Dendritic cell treated with granulocyte-macrophage colony-stimulating factor and Interleukin-4, amounts not matched to agents 40 ng/mL and 50 ng/mL, for 4 days (primary cell): Measurements from ENCODE around the gene AP3B1.
A peak's percentile ranks its signal among the peaks of the same experiment; 100 is the strongest.

ENCODE experiments used
- H3K27ac Mint-ChIP-seq: one replicate; pipeline ENCODE4 v1.8.0; 2022; ENCODE audit warnings: mild to moderate bottlenecking, mixed read lengths
- H3K27me3 Mint-ChIP-seq: one replicate; pipeline ENCODE4 v1.8.0; 2022; ENCODE audit warnings: mild to moderate bottlenecking, mixed read lengths
- H3K36me3 Mint-ChIP-seq: one replicate; pipeline ENCODE4 v1.8.0; 2022; ENCODE audit warnings: low read depth, mixed read lengths
- H3K4me1 Mint-ChIP-seq: one replicate; pipeline ENCODE4 v1.8.0; 2022; ENCODE audit warnings: low read depth, mixed read lengths
- H3K4me3 Mint-ChIP-seq: one replicate; pipeline ENCODE4 v1.8.0; 2022; ENCODE audit warnings: mild to moderate bottlenecking, moderate library complexity, mixed read lengths
- H3K9me3 Mint-ChIP-seq: one replicate; pipeline ENCODE4 v1.8.0; 2022; ENCODE audit warnings: mixed read lengths
- intact Hi-C: fragments of 100-400 bp; cut with micrococcal nuclease; formaldehyde crosslinking; loops from one replicate; pipeline ENCODE4 v1.15.0; 2022

AP3B1 gene, protein sequence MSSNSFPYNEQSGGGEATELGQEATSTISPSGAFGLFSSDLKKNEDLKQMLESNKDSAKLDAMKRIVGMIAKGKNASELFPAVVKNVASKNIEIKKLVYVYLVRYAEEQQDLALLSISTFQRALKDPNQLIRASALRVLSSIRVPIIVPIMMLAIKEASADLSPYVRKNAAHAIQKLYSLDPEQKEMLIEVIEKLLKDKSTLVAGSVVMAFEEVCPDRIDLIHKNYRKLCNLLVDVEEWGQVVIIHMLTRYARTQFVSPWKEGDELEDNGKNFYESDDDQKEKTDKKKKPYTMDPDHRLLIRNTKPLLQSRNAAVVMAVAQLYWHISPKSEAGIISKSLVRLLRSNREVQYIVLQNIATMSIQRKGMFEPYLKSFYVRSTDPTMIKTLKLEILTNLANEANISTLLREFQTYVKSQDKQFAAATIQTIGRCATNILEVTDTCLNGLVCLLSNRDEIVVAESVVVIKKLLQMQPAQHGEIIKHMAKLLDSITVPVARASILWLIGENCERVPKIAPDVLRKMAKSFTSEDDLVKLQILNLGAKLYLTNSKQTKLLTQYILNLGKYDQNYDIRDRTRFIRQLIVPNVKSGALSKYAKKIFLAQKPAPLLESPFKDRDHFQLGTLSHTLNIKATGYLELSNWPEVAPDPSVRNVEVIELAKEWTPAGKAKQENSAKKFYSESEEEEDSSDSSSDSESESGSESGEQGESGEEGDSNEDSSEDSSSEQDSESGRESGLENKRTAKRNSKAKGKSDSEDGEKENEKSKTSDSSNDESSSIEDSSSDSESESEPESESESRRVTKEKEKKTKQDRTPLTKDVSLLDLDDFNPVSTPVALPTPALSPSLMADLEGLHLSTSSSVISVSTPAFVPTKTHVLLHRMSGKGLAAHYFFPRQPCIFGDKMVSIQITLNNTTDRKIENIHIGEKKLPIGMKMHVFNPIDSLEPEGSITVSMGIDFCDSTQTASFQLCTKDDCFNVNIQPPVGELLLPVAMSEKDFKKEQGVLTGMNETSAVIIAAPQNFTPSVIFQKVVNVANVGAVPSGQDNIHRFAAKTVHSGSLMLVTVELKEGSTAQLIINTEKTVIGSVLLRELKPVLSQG

DNA sequence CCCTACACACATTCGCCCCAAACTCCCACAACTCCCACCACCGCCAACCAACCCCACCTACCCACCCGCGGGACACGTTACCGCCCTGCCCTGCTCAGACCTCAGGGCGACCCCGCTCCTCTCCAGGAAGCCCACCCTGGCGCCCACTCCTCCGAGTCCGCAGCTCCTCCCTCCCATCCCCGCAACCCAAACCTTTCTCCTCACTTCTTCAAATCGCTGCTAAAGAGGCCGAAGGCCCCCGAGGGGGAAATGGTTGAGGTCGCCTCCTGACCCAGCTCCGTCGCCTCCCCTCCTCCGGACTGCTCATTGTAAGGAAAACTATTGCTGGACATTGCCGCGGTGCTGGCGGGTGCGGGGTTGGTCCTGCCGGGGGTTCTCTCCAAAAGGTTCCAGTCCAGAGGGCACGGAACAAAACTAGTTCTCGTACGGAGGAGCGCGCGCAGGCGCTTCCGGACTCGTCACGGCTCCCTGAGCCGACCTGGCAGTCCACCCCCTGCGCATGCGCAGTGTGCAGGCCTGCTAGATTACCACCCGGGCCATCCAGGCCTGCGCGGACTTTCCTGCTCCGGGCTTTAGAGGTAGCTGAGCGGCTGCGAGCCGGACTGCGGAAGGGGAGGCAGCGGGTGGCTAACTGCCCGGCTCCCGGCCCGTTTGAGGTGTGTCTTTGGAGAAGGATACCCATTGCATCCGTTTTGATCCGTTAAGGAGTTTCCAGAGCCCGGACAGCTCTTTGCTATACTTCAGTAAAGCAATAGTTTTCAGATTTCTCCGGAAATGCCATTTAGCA, at the start of gene AP3B1:
Gene AP3B1, minus strand, starts transcription at position 451 of the 787 bp plus-strand sequence. Its CDS starts 119 bp downstream, at position 332.
- Mint-ChIP-seq H3K9me3 (no peaks in the 10 kb centered on the region), H3K27ac (peak within 1 kb of the TSS; percentile 100), H3K27me3 (peaks cover 3% of the 10 kb centered on the region), H3K4me1 (peaks cover 50% of the 10 kb centered on the region), H3K36me3 (peaks cover 17% of the 10 kb centered on the region), H3K4me3 (peak within 1 kb of the TSS; percentile 98)
- intact Hi-C loops = loop anchor here (1.0 to 10.0 kb wide), 2 partner anchors 66 to 520 kb away; partner anchors contain the start of genes SCAMP1 and TBCA

DNA sequence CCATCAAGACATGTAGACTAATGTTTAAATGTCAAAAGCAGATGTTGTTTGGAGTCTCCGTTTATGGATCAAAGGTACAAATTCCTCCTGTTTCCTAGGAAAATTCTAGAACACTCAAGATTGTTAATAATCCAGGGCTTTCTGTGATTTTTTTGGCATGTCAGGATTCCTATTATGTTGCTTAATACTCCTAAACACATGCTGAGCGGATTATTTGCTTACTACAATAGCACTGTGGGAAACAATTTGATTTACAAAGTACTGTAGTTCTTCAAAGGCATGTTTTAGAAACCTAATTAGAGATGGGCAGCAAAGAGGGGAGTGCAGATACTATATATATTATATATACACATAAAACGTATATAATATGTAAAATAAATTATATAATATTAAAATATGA, 46.9 kb upstream of the AP3B1 start:
- Mint-ChIP-seq H3K4me1 (peaks cover 21% of the 10 kb centered on the region), H3K4me3 (no peak overlapping the region), H3K9me3 (peaks cover 23% of the 10 kb centered on the region), H3K36me3 (peaks cover 9% of the 10 kb centered on the region), H3K27me3 (no peaks in the 10 kb centered on the region), H3K27ac (no peak overlapping the region)
- intact Hi-C loops = no loop called here

DNA sequence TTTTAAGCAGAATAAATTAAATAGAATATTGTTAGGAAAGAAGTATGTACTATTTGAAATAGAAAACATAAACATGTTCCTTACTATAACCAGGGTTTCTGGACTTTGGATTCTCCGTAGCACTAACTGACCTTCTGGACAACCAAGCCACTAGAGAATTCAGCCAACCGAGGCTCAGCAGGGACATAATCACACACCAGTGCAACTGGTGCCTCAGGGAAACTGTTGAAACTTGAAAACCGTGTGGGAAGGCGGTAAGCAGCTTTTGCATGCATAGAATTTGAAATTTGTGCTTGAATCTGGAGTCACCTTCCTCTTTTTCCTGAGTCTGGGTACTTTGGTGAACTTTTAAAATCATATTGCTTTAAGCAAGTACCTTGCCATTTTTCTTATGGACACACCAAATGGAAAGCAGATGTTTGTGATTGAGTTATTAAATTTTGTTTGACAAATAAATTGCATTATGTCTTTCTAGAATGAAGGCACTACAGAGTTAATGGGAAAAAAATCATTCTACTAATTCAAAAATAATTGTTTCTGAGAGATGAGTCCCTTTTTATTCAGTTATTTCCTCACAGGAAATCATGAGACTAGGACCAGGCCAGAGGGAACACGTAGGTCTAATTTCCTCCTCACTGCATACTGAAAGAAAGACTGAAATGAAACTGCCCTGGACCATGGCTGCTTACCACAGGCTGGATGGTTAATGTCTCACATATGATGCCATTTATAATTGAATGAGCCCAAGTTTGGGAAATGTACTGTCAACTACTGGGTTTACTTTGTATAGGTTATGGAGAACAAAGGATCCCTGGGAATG, 45.3 kb upstream of the AP3B1 start:
- Mint-ChIP-seq H3K9me3 (peaks cover 26% of the 10 kb centered on the region), H3K36me3 (peaks cover 9% of the 10 kb centered on the region), H3K27me3 (no peaks in the 10 kb centered on the region), H3K27ac (no peak overlapping the region), H3K4me1 (peaks cover 15% of the 10 kb centered on the region), H3K4me3 (no peak overlapping the region)
- intact Hi-C loops = no loop called here

DNA sequence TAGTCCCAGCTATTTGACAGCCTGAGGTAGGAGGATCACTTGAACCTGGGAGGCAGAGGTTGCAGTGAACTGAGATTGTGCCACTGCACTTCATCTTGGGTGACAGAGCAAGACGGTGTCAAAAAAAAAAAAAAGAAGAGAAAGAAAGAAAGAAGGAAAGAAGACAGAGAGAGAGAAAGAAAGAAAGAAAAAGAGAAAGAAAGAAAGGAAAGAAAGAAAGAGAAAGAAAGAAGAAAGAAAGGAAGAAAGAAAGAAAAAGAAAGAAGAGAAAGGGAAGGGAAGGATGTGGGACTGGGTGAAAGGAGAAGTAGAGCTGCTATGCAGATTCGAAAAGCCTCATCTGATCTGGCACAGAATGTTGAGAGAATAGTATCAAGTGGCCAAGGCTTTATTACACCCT, 42.2 kb upstream of the AP3B1 start:
- intact Hi-C loops = no loop called here
- H3K4me1 Mint-ChIP-seq = peaks cover 15% of the 10 kb centered on the region
- no peaks in the 10 kb centered on the region for H3K27me3 Mint-ChIP-seq
- peaks cover 9% of the 10 kb centered on the region for H3K36me3 Mint-ChIP-seq
- no peak overlapping the region for H3K4me3 Mint-ChIP-seq
- H3K9me3 Mint-ChIP-seq = peaks cover 26% of the 10 kb centered on the region
- H3K27ac Mint-ChIP-seq = no peak overlapping the region

DNA sequence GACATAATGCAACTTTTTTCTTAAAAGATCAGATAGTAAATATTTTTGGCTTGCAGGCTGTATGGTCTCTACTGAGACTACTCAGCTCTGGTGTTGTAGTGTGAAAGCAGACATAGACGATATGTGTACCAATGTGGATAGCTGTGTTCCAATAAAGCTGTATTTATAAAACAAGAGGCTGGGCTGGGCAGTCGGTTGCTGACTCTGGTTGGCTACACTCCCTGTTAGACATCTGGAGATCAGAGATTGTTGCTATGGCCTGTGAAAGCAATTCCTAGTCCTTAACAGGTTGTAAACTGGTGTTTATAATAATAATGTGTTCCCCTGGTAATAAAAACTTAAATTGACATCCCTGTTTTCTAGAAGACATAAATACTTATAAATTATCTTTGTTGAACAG, 41.5 kb upstream of the AP3B1 start:
- intact Hi-C loops = no loop called here
- H3K36me3 Mint-ChIP-seq = peaks cover 9% of the 10 kb centered on the region
- no peaks in the 10 kb centered on the region for H3K27me3 Mint-ChIP-seq
- peaks cover 15% of the 10 kb centered on the region for H3K4me1 Mint-ChIP-seq
- H3K4me3 Mint-ChIP-seq = no peak overlapping the region
- no peak overlapping the region for H3K27ac Mint-ChIP-seq
- peaks cover 26% of the 10 kb centered on the region for H3K9me3 Mint-ChIP-seq

DNA sequence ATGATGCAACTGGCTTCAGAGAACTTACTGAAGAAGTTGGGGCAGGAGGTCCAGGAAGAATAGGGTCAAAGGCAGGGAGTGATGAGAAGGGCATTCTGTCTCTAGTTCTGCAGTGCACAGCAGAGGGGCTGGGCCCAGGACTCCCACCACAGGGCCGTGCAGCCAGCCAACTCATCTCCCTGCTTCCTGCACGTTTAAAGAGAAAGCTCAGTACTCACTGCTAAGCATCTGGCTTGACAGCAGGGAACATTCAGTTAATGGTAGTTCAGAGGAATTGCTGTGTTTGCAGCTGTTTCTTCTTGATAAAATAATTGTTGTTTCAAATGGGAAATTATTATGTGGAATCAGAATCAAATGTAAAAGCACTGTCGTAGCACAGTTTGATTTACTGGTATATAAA, 40.3 kb upstream of the AP3B1 start:
- Mint-ChIP-seq H3K9me3 (peaks cover 26% of the 10 kb centered on the region), H3K36me3 (peaks cover 9% of the 10 kb centered on the region), H3K4me1 (peaks cover 7% of the 10 kb centered on the region), H3K4me3 (no peak overlapping the region), H3K27ac (no peak overlapping the region), H3K27me3 (no peaks in the 10 kb centered on the region)
- intact Hi-C loops = no loop called here

DNA sequence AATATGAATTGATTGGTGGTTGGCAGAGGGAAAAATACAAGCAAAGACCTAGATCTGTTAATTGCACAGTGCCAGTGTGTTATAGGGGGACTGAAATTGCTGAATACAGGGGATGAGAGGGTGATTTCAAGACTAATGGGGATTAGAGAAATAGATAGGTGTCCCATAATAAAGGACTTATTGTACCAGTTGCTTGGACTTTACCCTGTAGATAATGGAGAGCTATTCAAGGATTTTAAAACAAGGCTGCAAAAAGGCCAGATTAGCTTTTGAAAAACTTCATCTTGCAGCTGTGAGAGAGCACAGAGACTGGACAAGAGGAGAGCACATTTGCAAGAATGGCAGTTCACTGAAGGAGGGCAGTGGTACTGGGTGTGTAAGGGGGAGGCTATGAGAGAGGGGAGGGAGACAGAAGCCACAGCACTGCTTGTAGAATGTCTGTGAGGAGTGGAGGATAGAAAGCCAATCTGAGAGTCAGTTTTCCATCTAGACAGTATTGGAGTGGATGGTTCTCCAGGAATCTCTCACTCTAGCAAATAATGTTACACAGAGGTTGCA, 37.1 kb upstream of the AP3B1 start:
- Mint-ChIP-seq H3K36me3 (no peaks in the 10 kb centered on the region), H3K9me3 (peaks cover 4% of the 10 kb centered on the region), H3K4me1 (peaks cover 3% of the 10 kb centered on the region), H3K27ac (no peak overlapping the region), H3K27me3 (no peaks in the 10 kb centered on the region), H3K4me3 (no peak overlapping the region)
- intact Hi-C loops = no loop called here

DNA sequence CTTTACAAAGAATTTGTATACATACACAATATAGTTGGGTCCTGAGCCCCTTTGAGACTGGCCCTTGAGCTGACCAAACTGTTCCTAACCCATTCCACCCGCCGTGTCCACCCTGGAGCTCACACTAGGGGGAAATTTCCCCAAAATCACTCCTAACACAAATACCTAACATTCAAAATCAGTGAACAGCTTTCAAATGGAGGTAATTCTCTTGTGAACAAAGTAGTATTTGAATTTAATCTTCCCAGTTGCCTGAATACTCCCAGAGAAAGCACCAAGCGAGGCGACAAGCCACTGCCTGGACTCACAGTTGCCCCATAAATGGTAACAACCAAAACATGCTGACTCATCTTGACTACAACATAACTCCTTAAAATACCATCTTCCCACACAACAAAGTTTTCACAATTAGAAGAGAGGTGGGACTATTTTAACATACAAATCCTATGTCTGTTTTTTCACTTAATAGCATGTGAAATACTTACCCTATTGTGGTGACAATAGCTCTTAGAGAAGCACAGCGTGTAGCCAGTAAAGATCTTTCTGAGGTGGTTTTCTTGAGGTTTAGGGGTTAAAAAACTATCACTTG, 34.2 kb upstream of the AP3B1 start:
- Mint-ChIP-seq H3K4me3 (no peak overlapping the region), H3K27me3 (no peaks in the 10 kb centered on the region), H3K4me1 (no peaks in the 10 kb centered on the region), H3K36me3 (no peaks in the 10 kb centered on the region), H3K9me3 (no peaks in the 10 kb centered on the region), H3K27ac (no peak overlapping the region)
- intact Hi-C loops = no loop called here

DNA sequence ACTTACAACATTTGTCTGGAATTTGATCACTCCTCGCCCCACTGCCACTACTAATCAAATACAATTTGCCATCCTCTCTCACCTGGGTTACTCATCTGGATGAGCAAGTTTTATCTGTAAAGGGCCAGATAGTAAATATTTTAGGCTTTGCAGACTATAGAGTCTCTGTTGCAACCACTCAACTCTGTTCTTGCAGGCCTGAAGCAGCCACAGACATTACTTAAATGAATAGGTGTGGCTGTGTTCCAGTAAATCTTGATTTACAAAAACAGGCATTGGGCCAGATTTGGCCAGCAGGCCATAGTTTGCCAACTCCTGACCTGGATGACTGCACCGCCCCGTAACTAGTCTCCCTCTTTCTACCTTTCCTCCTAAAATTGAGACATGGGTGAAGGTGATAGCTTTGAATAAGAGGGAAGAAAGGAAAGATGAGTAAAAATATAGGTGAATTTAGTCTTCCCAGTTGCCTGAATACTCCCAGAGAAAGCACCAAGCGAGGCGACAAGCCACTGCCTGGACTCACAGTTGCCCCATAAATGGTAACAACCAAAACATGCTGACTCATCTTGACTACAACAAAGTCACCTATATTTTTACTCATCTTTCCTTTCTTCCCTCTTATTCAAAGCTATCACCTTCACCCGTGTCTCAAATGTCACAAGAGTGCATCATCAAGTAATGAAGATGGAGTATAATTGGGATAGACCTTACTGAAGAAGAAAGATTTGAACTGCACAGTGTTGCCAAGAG, 33.4 kb upstream of the AP3B1 start:
- no peak overlapping the region for H3K4me3 Mint-ChIP-seq
- H3K36me3 Mint-ChIP-seq = no peaks in the 10 kb centered on the region
- no peaks in the 10 kb centered on the region for H3K4me1 Mint-ChIP-seq
- H3K9me3 Mint-ChIP-seq = no peaks in the 10 kb centered on the region
- intact Hi-C loops = no loop called here
- no peak overlapping the region for H3K27ac Mint-ChIP-seq
- no peaks in the 10 kb centered on the region for H3K27me3 Mint-ChIP-seq

DNA sequence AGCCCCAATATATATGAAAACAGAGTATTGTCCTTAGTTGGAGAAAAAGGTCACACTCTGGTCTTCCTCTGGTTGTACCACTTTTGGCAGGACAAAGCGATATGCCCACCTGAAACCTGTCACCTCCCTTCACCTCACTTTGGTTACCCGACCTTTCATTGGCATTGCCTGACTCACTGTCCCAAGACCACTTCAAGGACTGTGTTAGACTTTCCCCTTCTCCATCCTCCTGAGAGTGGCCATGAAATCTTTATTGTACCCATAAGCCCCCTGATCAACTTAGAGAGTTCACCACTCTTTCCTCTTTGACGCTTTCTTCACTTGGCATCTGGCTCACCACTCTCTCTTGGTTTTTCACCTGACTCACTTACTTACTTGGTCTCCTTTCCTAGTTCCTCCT, 32.4 kb upstream of the AP3B1 start:
- intact Hi-C loops = no loop called here
- Mint-ChIP-seq H3K27ac (no peak overlapping the region), H3K27me3 (no peaks in the 10 kb centered on the region), H3K9me3 (no peaks in the 10 kb centered on the region), H3K4me1 (no peaks in the 10 kb centered on the region), H3K36me3 (no peaks in the 10 kb centered on the region), H3K4me3 (no peak overlapping the region)

DNA sequence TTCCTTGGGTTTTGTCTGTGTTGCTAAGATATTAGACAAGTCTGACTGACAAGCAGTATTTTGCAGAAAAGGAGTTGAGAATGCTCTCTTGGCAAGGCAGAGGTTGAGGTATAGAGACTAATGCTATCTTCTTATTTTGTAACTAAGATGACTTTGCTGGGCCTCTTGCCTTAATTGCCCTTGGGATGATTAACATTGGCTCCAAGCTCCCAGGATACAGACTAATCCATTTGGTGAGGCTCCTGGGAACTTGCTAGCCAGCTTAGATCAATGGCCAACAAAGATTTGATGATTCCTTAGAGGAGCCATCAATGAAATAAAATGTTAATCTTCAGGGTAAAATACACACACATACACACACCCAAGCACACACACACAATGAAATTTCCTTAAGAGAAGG, 28.7 kb upstream of the AP3B1 start:
- H3K36me3 Mint-ChIP-seq = no peaks in the 10 kb centered on the region
- H3K27ac Mint-ChIP-seq = no peak overlapping the region
- no peaks in the 10 kb centered on the region for H3K27me3 Mint-ChIP-seq
- intact Hi-C loops = no loop called here
- no peak overlapping the region for H3K4me3 Mint-ChIP-seq
- no peaks in the 10 kb centered on the region for H3K4me1 Mint-ChIP-seq
- H3K9me3 Mint-ChIP-seq = no peaks in the 10 kb centered on the region

DNA sequence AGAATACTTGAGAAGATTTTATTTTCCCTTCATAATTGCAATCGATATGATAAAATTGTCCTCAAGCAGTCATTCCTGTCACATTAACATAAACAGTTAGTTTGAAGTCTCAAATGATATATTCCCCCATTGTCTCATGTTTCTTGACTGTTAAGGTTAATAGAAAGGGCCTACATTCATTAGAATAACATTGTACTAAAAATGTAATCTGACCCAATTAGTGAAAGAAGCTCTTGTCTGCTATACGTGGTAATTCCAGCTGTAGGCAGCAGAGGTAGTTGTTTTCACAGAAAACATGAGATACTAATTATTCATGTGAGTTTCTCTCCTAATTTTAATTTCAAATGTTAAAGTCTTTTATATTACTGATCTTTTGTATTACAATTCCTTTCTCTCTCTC, 25.9 kb upstream of the AP3B1 start:
- no peak overlapping the region for H3K27ac Mint-ChIP-seq
- H3K27me3 Mint-ChIP-seq = no peaks in the 10 kb centered on the region
- no peak overlapping the region for H3K4me3 Mint-ChIP-seq
- peaks cover 5% of the 10 kb centered on the region for H3K4me1 Mint-ChIP-seq
- H3K36me3 Mint-ChIP-seq = no peaks in the 10 kb centered on the region
- no peaks in the 10 kb centered on the region for H3K9me3 Mint-ChIP-seq
- intact Hi-C loops = no loop called here
